ENCODE data around the gene TMEM169. TPM values are rescaled to one million over a fixed set of nuclear protein-coding genes. Genes with fewer than 3 reads are reported as not detected.

TMEM169 gene
- total RNA-seq, 2 experiments from 2014 or later: 1.1 to 2.0 TPM

Other genes with a start within 250 kb of the TMEM169 start
- gene MREG, start 68.4 kb upstream of the TMEM169 start, total RNA-seq: 1 to 10 TPM; 7.0 to 8.5 TPM
- gene PECR, start 110 bp upstream of the TMEM169 start, total RNA-seq: 10 to 100 TPM; 28.2 to 29.4 TPM
- 100 to 1,000 TPM; 268 to 273 TPM for gene XRCC5, start 27.4 kb downstream of the TMEM169 start, total RNA-seq